CD4-positive, alpha-beta T cell treated with Interleukin-17A for 4 hours (primary cell): ENCODE results near the gene AMMECR1.
A peak's percentile ranks its signal among the peaks of the same experiment; 100 is the strongest.

ENCODE experiments used
- DNase-seq: peaks from one replicate; pipeline ENCODE4 v3.0.0-alpha.2; 2020; ENCODE audit warnings: mixed read lengths

Gene AMMECR1

DNA sequence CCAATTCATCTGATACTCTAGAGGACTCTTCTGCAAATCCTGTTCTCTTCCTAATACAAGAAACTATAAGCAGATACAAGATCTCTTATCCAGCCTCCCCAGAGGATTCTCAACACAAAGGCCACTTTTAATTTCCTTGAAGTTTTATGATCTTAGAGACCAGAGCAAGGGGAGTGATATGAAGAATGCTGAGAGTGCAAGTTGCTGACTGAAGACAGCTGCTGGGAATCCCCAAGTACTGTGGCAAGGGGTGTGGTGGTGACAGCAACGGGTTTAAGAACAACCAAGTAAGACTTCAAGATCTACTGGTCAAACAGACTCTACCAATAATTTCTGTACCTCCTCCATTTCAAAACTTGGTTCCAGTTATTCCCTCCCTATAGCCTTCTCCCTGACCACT, 7.0 kb downstream of the AMMECR1 start:
- DNase-seq: peak; percentile 22

DNA sequence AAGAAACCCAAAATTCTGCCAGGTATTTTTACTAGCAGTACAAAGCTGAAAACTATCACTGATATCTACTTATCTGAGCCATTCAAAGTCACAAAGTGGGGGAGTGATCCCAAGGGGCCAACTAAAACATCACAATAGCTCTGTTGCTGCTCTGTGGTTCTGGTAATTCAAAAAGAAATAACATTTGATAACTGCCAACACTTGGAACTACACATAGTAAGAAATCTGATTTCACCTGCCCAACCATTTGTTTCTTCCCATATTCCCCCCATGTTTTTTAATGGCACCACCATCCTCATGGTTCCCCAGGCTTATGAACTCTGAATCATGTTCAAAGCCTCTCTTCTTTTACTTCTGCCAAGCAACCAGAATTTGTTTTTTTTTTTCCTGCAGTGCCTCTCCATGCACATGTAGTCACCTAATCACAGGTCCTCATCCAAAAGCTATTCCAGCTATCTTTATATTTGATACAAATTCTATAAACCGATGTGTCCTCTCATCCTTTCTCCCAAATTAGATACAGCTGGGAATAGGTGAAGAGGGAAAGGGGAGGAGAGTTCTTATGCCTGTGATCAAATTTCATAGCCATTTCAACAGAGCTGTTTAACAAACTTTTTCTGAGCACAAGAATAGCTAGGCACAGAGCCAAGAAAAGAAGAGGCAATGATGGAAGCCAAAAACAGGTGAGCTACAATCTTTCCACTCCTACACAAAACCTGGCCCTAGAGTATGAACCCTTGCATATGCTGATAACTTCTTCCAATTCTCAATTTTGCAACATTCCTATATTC, 7.7 kb downstream of the AMMECR1 start:
- no peak for DNase-seq

DNA sequence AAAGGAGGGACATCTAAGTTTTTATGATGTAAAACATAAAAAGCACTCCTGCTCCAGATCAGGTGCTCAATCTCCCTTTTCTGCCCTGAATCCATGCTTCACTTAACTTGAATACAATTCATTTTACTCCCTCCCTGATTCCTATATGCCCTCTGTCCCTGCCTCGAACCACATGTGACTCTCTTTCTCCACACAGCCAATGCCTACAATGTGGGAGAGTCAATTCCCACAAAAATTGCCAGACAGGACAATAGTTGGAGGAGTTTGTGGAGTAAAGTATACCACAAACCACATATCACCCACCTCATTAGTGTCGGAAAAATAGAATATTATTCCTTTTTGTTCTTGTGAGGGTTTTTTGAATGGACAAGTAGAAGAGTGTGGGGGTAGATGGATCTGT, 9.7 kb downstream of the AMMECR1 start:
- no peak for DNase-seq

DNA sequence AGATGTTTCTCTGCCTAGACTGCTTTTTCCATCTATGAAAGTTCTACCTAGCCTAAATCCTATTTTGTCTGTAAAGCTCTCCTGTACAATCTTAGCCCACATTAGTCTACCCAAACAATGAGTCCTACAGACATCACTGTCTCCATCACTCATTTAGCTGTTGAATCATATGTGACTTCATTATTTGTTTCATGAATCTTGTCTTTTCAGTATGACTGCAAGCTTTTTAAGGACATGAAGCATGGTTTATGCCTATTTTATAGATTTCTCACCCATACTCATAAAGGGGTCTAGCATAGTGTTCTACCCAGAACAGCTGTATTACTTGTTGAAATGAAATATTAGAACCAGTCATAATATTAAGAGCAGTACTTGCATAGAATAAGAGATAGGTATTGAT, 13.0 kb downstream of the AMMECR1 start:
- DNase-seq: no peak

DNA sequence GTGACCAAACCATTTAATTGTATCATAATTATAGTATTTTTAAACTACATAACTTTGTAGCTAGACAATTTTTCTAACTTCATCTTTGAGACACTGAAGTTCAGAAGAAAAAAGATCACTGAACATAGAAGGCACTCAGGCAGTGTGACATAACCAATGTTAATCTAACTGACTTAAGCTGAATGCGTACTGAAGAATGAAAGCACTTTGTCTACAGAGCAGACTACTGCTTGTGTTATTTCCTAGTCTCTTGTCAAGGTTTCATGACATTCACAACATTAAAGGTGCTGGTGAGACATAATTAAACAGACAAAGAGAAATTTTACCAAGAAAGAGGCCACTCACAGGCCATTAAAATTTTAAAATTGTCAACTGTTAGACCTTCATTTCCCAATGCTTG, 13.5 kb downstream of the AMMECR1 start:
- DNase-seq: no peak

DNA sequence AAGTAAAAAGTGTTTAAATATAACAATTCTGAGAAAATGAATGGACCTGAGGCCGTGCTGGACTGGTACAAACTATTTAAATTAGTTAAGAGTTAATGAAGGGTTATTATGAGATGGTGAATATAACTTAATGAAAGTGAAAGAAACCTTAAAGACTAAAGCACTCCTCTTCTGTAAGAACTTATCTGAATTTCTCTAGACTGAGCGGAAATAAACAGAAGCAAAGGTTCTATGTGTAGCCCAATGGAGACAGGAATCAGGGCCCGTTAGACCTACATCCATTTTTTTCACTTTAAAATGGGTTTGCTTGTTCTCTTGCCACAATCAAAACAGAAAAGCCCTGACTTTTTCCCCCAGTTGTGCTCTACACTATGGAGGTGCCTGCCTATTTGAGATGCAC, 14.9 kb downstream of the AMMECR1 start:
- DNase-seq: no peak

DNA sequence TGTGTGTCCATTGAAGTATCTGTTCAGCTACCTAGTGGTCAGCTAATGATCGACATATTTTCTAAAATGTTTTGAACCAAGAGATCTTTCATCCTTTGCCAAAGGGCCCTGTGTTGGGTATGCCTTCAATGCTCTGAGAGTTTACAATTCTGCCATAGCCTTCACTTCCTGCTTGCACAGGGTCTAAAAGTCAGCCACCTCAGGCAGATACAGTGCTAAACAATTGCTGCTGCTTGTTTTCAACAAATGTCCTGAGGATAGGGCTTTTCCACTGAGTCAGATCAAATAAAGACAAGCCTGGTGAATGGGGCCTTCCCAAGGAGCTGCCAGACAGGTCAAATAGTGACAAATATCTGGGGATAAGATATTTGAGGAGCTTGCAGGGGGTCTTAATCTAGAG, 16.7 kb downstream of the AMMECR1 start:
- DNase-seq: no peak

DNA sequence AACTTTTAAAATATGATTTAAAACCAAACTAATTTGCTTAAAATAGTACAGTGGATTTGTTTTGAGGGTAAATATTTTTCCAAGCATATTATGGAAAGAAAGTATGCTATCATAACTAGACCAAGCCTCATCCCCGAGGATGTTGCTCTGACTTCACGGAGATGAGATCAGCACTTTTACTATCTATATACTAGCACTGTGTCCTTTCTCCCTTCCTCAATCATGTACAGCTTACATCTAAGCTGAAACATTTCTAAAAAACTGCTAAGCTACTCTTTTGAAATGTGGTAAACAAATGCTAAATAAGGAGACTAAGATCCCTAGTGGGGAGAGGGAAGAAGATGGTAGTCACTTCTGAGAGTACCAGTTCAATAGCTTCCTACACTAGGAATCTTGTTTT, 23.8 kb downstream of the AMMECR1 start:
- DNase-seq: no peak

DNA sequence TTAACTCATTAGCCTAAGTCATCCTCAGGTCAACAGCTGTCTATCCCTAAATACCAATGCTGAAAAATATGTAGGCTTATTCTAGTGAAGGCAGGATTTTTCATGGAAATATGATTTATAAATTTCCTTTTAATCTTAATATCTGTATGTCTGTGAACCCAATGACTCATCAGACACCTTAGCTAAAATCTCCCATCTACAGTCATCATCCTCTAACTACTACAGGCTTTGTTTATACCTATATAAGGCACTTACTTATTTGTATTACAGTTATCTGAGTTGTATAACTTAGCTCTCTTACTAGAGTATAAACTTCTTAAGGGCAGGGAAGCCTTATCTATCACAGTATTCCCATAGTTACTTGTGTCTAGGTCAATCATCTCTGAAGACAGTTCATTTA, 24.2 kb downstream of the AMMECR1 start:
- DNase-seq: no peak

DNA sequence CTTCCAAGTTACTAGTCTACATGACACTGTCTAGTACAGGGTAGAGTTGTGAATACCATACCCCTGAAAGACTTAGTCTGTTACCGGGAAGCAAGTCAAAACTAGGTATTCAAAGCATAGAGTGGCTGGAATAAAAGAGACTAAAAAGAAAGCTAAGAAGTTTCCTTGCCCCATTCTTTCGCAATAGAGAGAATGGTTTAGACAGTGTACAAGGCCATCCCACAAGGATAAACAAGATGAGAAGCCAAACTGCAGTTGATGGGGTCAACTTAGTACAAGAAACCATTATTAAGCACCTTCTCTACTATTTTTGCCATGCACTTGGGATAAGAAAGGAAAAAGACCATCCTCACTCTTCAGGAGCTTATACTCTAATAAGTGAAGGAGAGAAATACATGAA, 30.3 kb downstream of the AMMECR1 start:
- no peak for DNase-seq

DNA sequence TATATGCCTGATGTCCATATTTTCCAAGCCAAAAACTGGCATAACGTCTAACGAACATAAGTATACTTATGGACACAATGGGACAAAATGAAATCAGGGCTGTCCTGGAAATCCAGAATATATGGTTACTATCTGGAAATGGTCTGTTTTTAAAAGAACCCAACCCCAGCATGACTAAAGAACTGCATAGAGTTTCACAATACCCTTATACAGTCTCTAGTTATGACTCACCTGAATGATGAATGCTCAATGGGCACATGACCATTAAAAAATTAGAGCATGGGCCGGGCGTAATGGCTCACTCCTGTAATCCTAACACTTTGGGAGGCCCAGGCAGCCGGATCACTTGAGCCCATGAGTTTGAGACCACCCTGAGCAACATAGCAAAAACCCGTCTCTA, 31.8 kb downstream of the AMMECR1 start:
- no peak for DNase-seq

DNA sequence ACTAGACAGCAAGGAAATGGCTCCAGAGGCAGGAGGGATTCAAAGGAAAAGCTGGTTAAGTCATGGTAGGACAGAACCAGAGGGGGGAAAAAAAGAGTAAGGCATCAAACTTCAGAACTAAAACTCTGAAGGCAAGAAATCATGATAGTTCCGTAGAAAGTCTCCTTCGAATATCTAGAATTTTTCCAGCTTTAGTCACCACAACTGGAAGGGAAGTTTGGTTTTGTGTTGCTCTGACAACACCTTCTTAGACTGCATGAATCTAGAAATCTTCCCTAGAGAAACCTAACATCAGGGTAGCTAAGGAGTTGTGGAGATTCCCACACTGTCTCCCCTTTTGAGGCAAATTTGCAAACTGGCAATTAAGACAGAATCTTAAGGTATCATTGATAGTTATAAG, 33.7 kb downstream of the AMMECR1 start:
- DNase-seq: no peak

DNA sequence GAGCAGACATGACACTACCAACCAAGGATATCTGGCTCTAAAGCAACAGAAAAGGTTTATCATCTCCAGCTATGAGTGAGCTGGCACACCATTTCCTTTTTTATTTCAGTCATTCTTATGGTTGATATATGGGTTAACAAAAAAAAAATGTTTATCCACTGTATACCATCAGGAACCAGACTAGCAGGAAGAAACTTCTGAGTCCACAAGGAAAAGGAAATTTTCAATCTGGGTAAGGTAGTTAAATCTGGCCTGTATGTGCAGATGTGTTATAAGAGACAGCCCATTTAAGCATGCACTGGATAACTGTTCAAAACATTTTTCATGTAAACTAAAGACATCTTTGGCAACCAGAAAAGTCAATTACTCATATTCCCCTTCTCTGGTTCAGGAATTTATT, 35.0 kb downstream of the AMMECR1 start:
- no peak for DNase-seq

DNA sequence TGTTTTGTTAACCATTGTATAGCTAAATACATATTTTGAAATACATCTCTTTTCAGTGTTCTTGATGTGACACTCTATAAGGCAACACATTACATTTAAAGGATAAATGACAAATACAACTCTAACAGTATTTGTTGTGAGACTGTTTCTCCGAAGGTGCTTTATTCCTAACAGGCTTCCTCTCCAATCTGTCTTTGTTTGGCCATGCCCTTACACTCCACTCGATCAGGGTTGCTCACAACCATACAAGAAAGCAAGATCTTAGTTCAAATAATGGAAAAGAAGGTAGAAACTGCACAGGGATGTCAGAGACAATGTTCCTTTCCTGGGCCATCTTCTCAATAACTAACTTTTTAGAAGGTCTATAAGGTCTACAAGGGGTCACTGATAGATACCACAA, 36.5 kb downstream of the AMMECR1 start:
- DNase-seq: no peak

DNA sequence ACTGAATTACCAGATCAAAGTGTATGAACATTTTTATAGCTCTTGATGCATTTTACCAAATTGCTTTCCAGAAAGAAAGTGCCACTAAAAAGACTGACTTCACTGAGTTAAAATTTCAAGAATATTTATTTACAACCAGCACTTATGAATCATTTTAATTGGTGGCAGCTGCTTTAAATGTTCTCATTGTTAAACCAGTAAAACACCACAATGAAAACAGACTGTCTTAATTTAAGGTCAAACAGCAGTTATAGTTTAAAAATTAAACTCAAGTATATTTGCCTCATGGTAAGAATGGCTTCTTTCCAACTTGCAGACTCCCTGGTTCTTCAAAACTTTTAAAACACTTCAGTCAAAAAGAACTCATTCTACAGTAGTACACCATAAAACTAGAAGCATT, 36.9 kb downstream of the AMMECR1 start:
- DNase-seq: no peak

DNA sequence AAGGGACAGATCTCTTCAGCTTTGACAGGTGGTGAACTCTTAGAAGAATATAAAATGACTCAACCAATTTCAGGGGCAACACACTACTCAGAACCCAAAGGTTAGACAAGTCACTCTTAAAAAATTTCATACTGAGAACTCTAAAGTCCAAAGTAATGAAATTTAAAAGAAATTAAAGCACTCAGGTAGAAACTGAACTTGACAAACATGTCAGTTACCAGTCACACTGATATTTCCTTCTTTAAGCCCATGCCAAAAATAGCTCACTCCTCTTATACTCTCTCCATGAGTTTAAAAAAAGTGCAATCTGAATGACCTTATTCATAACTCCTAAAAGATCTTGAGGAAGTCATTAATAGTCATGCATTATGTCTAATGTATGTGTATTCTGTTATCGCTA, 40.3 kb downstream of the AMMECR1 start:
- DNase-seq: no peak

DNA sequence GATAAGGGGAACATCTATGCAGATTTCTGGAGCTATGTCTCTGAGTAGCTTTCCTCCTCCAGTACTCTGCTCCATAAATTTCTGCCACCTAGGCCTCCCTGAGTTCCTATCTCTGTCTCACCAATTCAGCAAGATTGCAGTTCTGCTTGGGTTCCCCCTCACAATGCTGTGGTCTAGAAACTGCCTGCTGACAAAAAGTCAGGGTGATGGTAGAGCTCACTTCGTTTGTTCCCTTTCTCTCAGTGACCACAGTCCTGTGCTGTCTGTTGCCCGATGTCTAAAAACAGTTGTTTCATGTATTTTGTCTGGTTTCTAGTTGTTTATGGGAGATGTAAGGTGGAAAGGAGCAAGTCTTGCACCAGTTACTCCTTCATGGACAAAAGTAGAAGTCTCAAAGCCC, 41.1 kb downstream of the AMMECR1 start:
- no peak for DNase-seq

DNA sequence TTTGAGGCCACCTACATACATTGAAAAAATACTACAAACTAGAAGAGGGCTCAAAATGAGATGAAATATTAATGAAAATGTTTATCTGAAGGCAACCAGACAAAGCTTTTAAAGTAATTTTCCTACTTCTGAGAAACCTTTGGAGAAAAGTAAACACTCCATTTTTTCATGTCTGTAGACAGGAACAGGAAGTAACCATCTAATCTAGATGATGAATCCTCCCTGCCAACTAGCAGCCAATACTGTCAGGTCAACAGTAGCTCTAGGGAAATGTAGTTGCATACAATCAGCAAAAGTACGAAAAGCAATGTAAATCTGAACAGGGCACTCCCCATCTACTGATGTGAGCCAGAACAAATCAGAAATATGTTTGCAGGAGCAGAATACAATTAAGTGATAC, 49.0 kb downstream of the AMMECR1 start:
- DNase-seq: no peak

DNA sequence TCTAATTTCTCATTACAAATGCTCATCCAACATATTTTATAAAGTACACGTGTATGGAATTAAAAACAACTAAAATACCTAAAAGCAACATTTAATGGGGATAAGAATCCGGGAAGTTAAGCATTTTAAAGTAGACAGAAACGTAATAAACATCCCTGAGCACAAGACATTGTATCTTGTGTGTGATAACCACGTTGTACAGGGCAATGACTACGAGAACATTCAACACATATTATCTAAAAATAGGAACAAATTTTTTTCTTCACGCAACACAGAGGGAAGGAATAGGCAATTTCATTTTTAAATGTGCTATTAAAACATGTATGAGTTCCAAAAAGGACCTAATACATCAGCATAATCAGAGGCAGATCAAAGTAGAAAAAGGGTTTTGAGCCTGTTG, 49.5 kb downstream of the AMMECR1 start:
- no peak for DNase-seq

DNA sequence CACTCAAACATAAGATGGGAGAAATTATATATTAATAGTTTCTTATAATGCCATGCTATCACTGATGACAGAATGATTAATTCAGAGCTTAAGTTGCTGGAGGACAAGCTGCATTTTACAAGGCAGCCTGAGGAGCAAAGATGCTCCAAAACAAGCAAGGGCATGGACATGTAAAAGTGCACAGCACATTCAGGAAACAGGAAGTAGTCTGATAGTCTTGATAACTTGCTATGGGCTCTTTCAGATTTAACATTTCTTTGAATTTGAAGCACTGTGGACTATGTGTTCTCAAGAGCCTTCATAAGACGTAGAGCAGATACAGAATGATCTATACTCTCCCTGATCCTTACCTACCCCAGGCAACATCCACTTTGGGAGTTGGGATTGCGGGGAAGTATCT, 50.0 kb downstream of the AMMECR1 start:
- no peak for DNase-seq

DNA sequence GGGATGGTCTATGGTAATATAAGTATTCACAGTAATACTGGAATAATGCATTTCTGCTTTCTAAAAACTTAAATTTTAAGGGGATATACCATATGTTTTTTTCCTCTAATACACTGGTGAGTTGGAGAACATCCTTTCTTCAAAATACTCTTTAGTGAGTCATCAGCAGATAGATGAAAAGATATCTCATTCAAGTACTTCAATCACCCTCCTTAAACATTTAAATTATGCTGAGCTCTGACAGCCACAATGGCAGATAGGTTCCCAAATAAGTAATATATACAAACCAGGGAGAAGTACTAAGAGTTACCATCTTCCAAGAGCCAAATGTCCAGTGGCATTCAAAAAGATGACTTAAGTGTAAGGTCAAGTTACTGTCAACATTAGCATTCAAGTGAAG, 52.2 kb downstream of the AMMECR1 start:
- DNase-seq: no peak

DNA sequence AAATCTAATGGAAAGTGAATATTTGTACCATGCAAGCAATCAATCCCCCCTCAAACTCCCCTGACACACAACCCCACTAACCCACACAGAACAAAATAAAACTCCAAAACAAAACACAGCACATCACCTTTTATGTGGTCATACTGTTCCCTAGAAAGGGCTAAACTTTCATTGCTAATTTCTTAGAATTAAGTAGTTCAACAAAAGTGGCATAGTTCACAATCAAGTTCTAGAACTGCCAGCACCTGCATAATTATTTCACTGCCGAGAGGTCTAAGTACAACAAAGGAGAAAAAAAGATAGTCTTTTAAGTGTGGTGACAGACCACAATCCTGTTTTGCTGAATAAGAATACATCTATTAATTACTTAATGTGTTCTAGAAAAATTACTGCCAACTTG, 58.8 kb downstream of the AMMECR1 start:
- DNase-seq: no peak

DNA sequence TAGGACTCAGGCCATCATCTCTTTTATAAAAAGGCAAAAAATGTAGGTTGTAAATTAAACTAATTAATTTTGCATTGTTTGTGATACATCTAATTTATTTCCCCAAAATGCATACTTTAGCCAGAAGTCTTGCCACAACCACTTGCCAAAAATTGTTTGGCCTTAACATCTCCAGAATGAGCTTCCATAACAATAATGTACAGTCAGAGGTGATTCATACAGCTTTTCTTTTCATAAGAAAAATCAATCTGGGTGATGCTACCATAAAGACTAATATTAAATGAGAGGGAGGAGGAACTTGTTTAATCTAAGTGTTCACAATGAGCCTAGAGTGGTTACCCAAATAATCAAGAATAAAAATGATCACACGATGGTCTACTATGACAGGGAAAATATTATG, 59.3 kb downstream of the AMMECR1 start:
- DNase-seq: no peak

DNA sequence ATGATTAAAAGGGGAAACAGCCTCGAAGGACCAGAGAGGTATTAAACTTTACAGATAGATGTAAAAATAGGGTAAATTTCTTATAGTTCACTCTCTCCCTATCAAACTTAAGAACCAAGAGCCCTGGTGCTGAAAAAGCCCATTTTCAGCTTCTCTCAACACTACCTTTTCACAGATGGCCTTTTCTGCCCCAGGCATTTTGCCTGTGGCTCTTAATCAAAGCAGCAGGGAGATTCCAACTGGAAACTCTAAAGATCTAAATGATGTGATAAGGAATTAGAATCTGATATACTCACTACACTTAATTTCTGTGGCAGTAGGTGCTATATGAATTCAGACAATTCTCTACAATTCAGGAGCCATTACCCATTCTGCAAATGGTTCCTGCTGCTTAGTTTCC, 60.0 kb downstream of the AMMECR1 start:
- no peak for DNase-seq

DNA sequence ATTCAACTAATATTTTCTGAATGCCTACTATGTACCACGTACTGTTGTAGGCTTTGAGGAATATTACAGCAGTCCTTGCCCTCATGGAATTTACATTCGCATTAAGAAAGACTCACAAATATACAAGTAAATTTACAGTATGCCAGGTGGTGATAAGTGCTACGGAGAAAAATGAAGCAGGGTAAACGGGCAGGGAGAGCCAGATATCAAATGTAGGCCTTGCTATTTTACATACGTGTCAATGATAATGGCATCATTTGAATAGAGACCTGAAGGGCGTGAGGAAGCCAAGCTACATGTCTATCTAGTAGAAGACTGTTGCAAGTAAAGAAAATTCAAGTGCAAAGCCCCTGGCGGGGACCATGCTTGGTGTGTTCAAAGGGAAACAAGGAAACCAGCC, 65.2 kb downstream of the AMMECR1 start:
- DNase-seq: no peak

DNA sequence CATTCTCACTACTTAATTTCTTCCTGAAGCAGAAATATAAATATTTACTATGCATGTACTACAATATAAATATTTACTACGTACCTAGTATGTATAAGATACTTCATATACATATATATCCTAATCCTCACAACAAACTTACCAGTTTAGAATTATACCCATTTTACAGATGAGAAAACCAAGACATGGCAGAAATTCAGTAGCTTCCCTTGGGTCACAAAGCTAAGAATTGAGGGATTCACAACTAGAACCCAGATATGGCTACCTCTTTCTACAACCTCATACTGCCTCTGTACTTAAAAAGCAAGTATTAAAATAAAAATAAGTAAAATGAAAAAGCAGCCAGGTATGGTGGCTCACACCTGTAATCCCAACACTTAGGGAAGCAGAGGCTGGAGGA, 65.9 kb downstream of the AMMECR1 start:
- DNase-seq: no peak
